ENCODE data around the gene EZH1. TPM values are rescaled to one million over a fixed set of nuclear protein-coding genes. Genes with fewer than 3 reads are reported as not detected.
"Not testable (repeated sequence)": the region's sequence is repeated elsewhere in the genome, so short reads cannot be mapped to it uniquely, and the experiment has no call there.

EZH1 gene
- total RNA-seq, 5 donors from 2014 or later (not counting 1 experiment from before 2014, with no cell fraction given), result 87.1 to 161 (median 146) TPM

DNA sequence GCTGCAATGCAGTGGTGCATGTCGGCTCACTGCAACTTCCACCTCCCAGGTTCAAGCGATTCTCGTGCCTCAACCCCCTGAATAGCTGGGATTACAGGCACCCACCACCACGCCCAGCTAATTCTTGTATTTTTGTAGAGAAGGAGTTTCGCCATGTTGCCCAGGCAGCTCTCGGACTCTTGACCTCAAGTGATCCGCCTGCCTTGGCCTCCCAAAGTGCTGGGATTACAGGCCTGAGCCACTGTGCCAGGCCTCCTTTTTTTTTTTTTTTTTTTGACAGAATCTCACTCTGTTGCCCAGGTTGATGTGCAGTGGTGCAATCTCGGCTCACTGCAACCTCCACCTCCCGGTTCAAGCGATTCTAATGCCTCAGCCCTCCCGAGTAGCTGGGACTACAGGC, 1.9 kb downstream of the EZH1 start:
- 95% methylated on average over 3 of the region's 11 CpGs for WGBS (ENCODE audit: insufficient coverage)
- CTCF ChIA-PET, result interaction anchor here (0.5 to 0.7 kb wide), 2 partner anchors 73 to 75 kb away, joined by 3 to 7 read pairs; no protein-coding TSS in a partner anchor

GRCh38 chr17:42740699-42741098, 4.1 kb downstream of the EZH1 start:
- H3K27me3 Mint-ChIP-seq, result no peaks in the 10 kb centered on the region
- Histone ChIP-seq H3K27me3 (replicated peaks in 1 of 2; ENCODE audit: control insufficient read depth in 2 of 2, extremely low read depth in 1 of 2, insufficient read depth in 2 of 2, low read length in 1 of 2) (no peaks in the 10 kb centered on the region), H3K4me1 (ENCODE audit: control insufficient read depth in 1 of 2, extremely low read depth in 1 of 2, insufficient read depth in 2 of 2, low read length in 2 of 2) (peaks cover 9 to 23% of the 10 kb centered on the region in 2 experiments), H3K36me3 (ENCODE audit: control insufficient read depth in 2 of 2, extremely low read depth in 1 of 2, insufficient read depth in 1 of 2, low read length in 1 of 2) (no peaks in the 10 kb centered on the region), H3K27ac (ENCODE audit: low read length) (no peak overlapping the region), H3K4me3 (ENCODE audit: control insufficient read depth in 1 of 2, extremely low read depth in 1 of 2, low read length in 1 of 2) (no peak overlapping the region), H3K9me3 (no peaks in the 10 kb centered on the region)
- no peak for ATAC-seq (replicated peaks in 1 of 4)
- H3K4me1 Mint-ChIP-seq, result peaks cover 27 to 35% (median 31%) of the 10 kb centered on the region in 3 donors
- CTCF ChIA-PET, result interaction anchor here in 1 of 2 donors (0.5 kb wide), 1 partner anchor 1079 kb away, joined by 3 read pairs; no protein-coding TSS in a partner anchor
- H3K9me3 Mint-ChIP-seq, result no peaks in the 10 kb centered on the region
- no peak for DNase-seq
- no peaks in the 10 kb centered on the region for H3K36me3 Mint-ChIP-seq
- WGBS (ENCODE audit: insufficient coverage), result no CpG with 5 or more reads among the region's 1 CpG
- POLR2A ChIA-PET, result no interaction called here
- no peak overlapping the region for H3K4me3 Mint-ChIP-seq
- no peak overlapping the region for H3K27ac Mint-ChIP-seq

More for the DNA sequence above, 1.9 kb downstream of the EZH1 start:
- ATAC-seq (replicated peaks in 1 of 4); H3K36me3 ChIP-seq (ENCODE audit: control insufficient read depth in 2 of 2, extremely low read depth in 1 of 2, insufficient read depth in 1 of 2, low read length in 1 of 2); H3K9me3 Mint-ChIP-seq; H3K27ac ChIP-seq (ENCODE audit: low read length); H3K27me3 ChIP-seq (replicated peaks in 1 of 2; ENCODE audit: control insufficient read depth in 2 of 2, extremely low read depth in 1 of 2, insufficient read depth in 2 of 2, low read length in 1 of 2); H3K27ac Mint-ChIP-seq; H3K4me3 ChIP-seq (ENCODE audit: control insufficient read depth in 1 of 2, extremely low read depth in 1 of 2, low read length in 1 of 2); H3K9me3 ChIP-seq; H3K36me3 Mint-ChIP-seq; DNase-seq; H3K27me3 Mint-ChIP-seq: not testable (repeated sequence)
- peaks cover 9 to 23% of the 10 kb centered on the region in 2 experiments for H3K4me1 ChIP-seq (ENCODE audit: control insufficient read depth in 1 of 2, extremely low read depth in 1 of 2, insufficient read depth in 2 of 2, low read length in 2 of 2)
- Mint-ChIP-seq H3K4me1 (peaks cover 27 to 33% (median 27%) of the 10 kb centered on the region in 3 donors), H3K4me3 (peak overlapping the region; percentile 13 to 85 (median 39))
- POLR2A ChIA-PET, result interaction anchor here in 1 of 2 donors (0.7 kb wide), 1 partner anchor 24 kb away, joined by 8 read pairs; no protein-coding TSS in a partner anchor

DNA sequence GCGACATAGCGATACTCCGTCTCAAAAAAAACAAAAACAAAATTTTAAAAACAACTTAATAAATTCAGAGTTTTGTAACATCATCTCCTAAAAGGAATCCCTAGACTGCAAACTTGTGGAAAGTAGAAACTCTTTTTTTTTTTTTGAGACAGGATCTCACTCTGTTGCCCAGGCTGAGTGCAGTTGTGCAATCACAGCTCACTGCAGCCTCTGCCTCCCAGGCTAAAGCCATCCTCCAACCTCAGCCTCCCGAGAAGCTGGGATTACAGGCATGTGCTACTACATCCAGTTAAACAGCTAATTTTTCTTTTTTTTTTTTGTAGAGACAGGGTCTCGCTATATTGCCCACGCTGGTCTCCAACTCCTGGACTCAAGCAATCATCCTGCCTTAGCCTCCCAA, 19.7 kb downstream of the EZH1 start:
- H3K36me3 Mint-ChIP-seq, result peaks cover 39% of the 10 kb centered on the region

DNA sequence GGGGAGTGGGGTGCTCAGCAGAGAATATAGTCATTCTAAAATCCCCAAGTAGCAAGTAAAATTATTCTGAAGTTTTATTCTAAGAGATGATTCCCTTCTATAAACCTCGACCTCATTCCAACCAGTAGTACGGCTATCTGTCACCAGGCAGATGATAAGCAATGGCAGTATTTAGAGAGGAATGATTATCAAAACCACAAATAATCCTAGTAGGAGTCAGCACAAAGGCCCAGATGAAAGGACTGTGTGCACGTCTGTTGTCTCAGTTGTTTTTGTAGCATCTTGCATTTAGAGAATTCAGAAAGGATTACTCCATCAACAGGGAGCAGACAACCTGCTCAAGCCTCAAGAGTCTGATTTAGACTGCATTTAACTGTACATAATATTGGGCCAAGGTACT, 21.2 kb downstream of the EZH1 start:
- Mint-ChIP-seq H3K9me3 (no peaks in the 10 kb centered on the region), H3K36me3 (peaks cover 43% of the 10 kb centered on the region), H3K27me3 (no peaks in the 10 kb centered on the region), H3K27ac (no peak overlapping the region), H3K4me3 (no peak overlapping the region), H3K4me1 (peaks cover 1 to 5% (median 2%) of the 10 kb centered on the region in 3 donors)
- ChIA-PET POLR2A (interaction anchor here in 1 of 2 donors (0.6 kb wide), 1 partner anchor 29 kb away, joined by 4 read pairs; no protein-coding TSS in a partner anchor), CTCF (no interaction called here)
- no peaks in the 10 kb centered on the region for H3K27me3 ChIP-seq (replicated peaks in 1 of 2; ENCODE audit: control insufficient read depth in 2 of 2, extremely low read depth in 1 of 2, insufficient read depth in 2 of 2, low read length in 1 of 2)
- WGBS (ENCODE audit: insufficient coverage), result no CpG with 5 or more reads among the region's 3 CpGs
- DNase-seq (no peak), ATAC-seq (replicated peaks in 1 of 4) (no peak)
- no peak overlapping the region for H3K27ac ChIP-seq (ENCODE audit: low read length)
- H3K4me1 ChIP-seq (ENCODE audit: control insufficient read depth in 1 of 2, extremely low read depth in 1 of 2, insufficient read depth in 2 of 2, low read length in 2 of 2), result no peaks in the 10 kb centered on the region
- H3K4me3 ChIP-seq (ENCODE audit: control insufficient read depth in 1 of 2, extremely low read depth in 1 of 2, low read length in 1 of 2), result no peak overlapping the region
- H3K9me3 ChIP-seq, result no peaks in the 10 kb centered on the region
- peaks cover 26 to 66% of the 10 kb centered on the region in 2 donors for H3K36me3 ChIP-seq (ENCODE audit: control insufficient read depth in 2 of 2, extremely low read depth in 1 of 2, insufficient read depth in 1 of 2, low read length in 1 of 2)

More for the DNA sequence above, 19.7 kb downstream of the EZH1 start:
- no peak for ATAC-seq (replicated peaks in 1 of 4)
- no peaks in the 10 kb centered on the region for H3K4me1 ChIP-seq (ENCODE audit: control insufficient read depth in 1 of 2, extremely low read depth in 1 of 2, insufficient read depth in 2 of 2, low read length in 2 of 2)
- H3K4me3 ChIP-seq (ENCODE audit: control insufficient read depth in 1 of 2, extremely low read depth in 1 of 2, low read length in 1 of 2), result no peak overlapping the region
- peaks cover 24 to 59% of the 10 kb centered on the region in 2 donors for H3K36me3 ChIP-seq (ENCODE audit: control insufficient read depth in 2 of 2, extremely low read depth in 1 of 2, insufficient read depth in 1 of 2, low read length in 1 of 2)
- Mint-ChIP-seq H3K27ac (no peak overlapping the region), H3K4me3 (no peak overlapping the region), H3K4me1 (peaks cover 1 to 5% (median 2%) of the 10 kb centered on the region in 3 donors), H3K27me3 (no peaks in the 10 kb centered on the region), H3K9me3 (no peaks in the 10 kb centered on the region)
- no peak for DNase-seq
- 100% methylated on average over 2 of the region's 6 CpGs for WGBS (ENCODE audit: insufficient coverage)
- ChIA-PET CTCF (no interaction called here), POLR2A (no interaction called here)
- no peaks in the 10 kb centered on the region for H3K27me3 ChIP-seq (replicated peaks in 1 of 2; ENCODE audit: control insufficient read depth in 2 of 2, extremely low read depth in 1 of 2, insufficient read depth in 2 of 2, low read length in 1 of 2)
- no peaks in the 10 kb centered on the region for H3K9me3 ChIP-seq
- no peak overlapping the region for H3K27ac ChIP-seq (ENCODE audit: low read length)

- Mint-ChIP-seq H3K9me3 (no peaks in the 10 kb centered on the region), H3K4me1 (peaks cover 1 to 8% (median 5%) of the 10 kb centered on the region in 3 donors), H3K27ac (no peak overlapping the region), H3K4me3 (no peak overlapping the region), H3K36me3 (peaks cover 60% of the 10 kb centered on the region), H3K27me3 (no peaks in the 10 kb centered on the region)
- Histone ChIP-seq H3K4me1 (ENCODE audit: control insufficient read depth in 1 of 2, extremely low read depth in 1 of 2, insufficient read depth in 2 of 2, low read length in 2 of 2) (no peaks in the 10 kb centered on the region), H3K9me3 (no peaks in the 10 kb centered on the region), H3K36me3 (ENCODE audit: control insufficient read depth in 2 of 2, extremely low read depth in 1 of 2, insufficient read depth in 1 of 2, low read length in 1 of 2) (peaks cover 34 to 72% of the 10 kb centered on the region in 2 donors), H3K27me3 (replicated peaks in 1 of 2; ENCODE audit: control insufficient read depth in 2 of 2, extremely low read depth in 1 of 2, insufficient read depth in 2 of 2, low read length in 1 of 2) (no peaks in the 10 kb centered on the region), H3K4me3 (ENCODE audit: control insufficient read depth in 1 of 2, extremely low read depth in 1 of 2, low read length in 1 of 2) (no peak overlapping the region), H3K27ac (ENCODE audit: low read length) (no peak overlapping the region)
- peak in 19 of 35 experiments; percentile 4 to 79 (median 23) for DNase-seq
- POLR2A ChIA-PET, result interaction anchor here in 1 of 2 donors (0.8 kb wide), 1 partner anchor 550 kb away, joined by 3 read pairs; no protein-coding TSS in a partner anchor
- no CpG with 5 or more reads among the region's 2 CpGs for WGBS (ENCODE audit: insufficient coverage)
- ATAC-seq (replicated peaks in 1 of 4), result peak; percentile 66 to 77 (median 72)
- CTCF ChIA-PET, result interaction anchor here in 1 of 2 donors (1.2 kb wide), 1 partner anchor 763 kb away, joined by 3 read pairs; the partner anchor contains the start of gene DHX8
These were observed 23.8 kb downstream of the EZH1 start for GRCh38 chr17:42720996-42721583.

- ATAC-seq (replicated peaks in 1 of 4), result no peak
- Mint-ChIP-seq H3K27me3 (no peaks in the 10 kb centered on the region), H3K4me1 (peaks cover 28 to 41% (median 37%) of the 10 kb centered on the region in 3 donors), H3K27ac (no peak overlapping the region), H3K9me3 (no peaks in the 10 kb centered on the region), H3K4me3 (no peak overlapping the region), H3K36me3 (peaks cover 74% of the 10 kb centered on the region)
- Histone ChIP-seq H3K27ac (ENCODE audit: low read length) (no peak overlapping the region), H3K4me3 (ENCODE audit: control insufficient read depth in 1 of 2, extremely low read depth in 1 of 2, low read length in 1 of 2) (no peak overlapping the region), H3K4me1 (ENCODE audit: control insufficient read depth in 1 of 2, extremely low read depth in 1 of 2, insufficient read depth in 2 of 2, low read length in 2 of 2) (peaks cover 0 to 41% of the 10 kb centered on the region in 2 experiments), H3K36me3 (ENCODE audit: control insufficient read depth in 2 of 2, extremely low read depth in 1 of 2, insufficient read depth in 1 of 2, low read length in 1 of 2) (peaks cover 14 to 87% of the 10 kb centered on the region in 2 donors), H3K27me3 (replicated peaks in 1 of 2; ENCODE audit: control insufficient read depth in 2 of 2, extremely low read depth in 1 of 2, insufficient read depth in 2 of 2, low read length in 1 of 2) (no peaks in the 10 kb centered on the region), H3K9me3 (no peaks in the 10 kb centered on the region)
- WGBS (ENCODE audit: insufficient coverage), result 100% methylated on average over 1 of the region's 2 CpGs
- ChIA-PET CTCF (interaction anchor here in 1 of 2 donors (0.5 kb wide), 1 partner anchor 210 kb away, joined by 3 read pairs; no protein-coding TSS in a partner anchor), POLR2A (no interaction called here)
- DNase-seq, result no peak
These were observed 35.3 kb downstream of the EZH1 start for GRCh38 chr17:42709561-42709960.
